Stimulated activated CD4-positive, alpha-beta T cell treated with anti-CD3 and anti-CD28 coated beads, Interleukin-1b, Interleukin-23, amount 100 ng/mL, for 48 hours (primary cell): ENCODE results near the gene ORC6.

ENCODE experiments used
- DNase-seq: peaks from one replicate; pipeline ENCODE4 v3.0.0-alpha.2; 2020

Gene ORC6

DNA sequence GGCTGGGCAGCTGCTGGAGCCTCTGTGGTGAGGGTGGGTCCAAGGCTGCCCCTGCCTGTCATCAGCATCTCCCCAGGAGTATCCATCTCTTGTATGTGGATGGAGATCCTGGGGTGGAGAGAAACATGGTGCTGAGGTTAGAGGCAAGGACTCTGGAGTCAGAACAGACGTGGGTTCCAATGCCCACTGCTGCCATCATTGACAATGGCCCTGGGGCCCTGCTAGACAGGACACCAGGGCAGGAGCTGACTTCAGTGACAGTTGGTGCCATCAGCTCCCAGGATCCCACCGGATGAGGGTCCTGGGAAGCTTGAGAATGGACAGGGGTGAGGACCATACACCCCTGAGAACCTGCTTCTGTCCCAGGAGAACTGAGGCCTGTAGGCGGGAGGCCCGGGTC is 43.1 kb downstream of the ORC6 start:
- no peak for DNase-seq

DNA sequence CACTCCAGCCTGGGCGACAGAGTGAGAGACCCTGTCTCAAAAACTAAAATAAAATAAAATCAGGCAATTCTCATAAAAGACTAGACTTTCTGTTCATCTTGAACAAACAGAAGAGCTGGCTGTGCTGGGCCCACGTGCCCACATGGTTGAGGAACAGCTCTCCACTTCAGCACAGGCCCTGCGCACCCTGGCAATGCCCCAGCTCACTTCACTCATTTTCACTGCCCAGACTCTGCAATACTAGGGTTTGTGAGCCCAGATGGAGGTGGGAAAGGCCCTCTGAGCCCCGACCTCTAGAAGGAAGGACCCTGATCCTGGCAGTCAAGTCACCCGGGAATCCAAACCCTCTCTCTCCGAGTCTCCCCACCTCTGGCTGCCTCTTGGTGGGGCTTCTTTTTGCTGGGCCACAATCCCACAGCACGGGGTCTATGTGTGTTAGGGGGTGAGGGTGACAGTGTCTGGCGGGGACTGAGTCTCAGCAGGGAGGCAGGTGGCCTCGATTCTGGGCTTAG is 43.9 kb downstream of the ORC6 start:
- no peak for DNase-seq

DNA sequence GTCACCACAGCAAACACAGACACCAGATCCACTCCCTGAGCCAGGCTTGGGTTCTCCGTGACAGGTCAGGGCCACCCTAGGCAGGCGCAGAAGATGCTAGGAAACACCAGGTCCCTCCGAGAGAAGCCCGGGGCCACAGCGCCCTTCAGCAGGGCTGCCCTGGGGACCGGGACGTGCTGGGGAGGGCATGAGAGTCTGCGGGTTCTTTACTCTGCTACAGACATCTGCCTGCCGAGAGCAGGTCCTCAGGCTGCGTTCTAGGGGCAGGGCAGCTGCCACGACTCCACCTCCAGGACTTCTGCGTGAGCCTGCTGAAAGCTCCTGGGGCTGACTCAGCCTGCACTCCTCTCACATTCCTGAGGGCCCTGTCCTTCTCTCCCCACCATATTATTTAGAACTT is 47.2 kb downstream of the ORC6 start:
- no peak for DNase-seq

DNA sequence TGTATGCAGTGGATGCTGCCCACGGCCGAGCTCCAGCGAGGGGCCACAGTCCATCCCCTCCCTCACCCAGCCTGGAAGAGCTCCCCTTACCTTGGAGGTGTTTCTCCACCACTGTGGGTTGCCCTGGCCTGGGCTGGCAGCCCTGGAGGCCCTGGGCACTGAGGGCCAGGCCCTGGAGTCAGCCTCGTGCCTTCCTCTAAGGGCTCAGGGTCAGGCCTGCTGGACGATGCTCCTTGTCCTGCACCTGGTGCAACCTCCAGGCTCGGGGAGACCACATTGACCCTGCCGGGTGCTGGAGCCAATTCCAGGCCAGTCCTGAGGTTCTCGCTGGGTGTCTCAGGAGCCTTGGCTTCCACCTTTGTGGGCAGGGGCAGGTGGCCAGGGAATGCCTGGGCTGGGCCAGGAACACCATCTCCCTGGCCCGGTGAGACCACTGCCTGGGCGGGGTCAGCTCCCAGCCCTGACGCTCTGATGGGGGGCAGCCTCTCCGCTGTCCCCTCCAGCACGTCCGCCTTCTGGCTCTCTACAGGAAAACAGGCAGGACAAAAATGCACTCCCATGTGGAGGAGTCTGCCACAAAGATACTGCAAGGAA is 48.3 kb downstream of the ORC6 start:
- DNase-seq: no peak

DNA sequence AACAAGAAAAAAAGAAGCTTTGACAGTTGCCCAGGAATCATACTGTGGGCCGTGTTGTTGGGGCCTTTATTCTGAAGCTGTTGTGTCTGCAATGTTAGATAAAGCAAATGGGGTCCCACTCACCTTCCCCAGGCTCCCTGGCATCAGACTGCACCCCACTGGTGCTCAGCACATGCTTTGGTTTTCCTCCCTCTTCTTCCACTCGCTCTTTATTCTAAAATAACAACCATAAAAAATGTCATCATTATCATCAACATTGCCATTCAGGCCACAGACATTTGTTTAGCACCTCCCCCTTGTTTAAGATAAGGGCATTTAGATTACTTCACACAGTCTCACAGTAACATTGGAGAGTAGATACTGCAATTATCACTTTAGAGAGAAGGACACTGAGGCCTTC is 50.5 kb downstream of the ORC6 start:
- no peak for DNase-seq

GRCh38 chr16:46743232-46743719 is 53.8 kb downstream of the ORC6 start:
- DNase-seq: no peak

- no peak for DNase-seq
Observed at GRCh38 chr16:46745617-46746016, 56.2 kb downstream of the ORC6 start.

GRCh38 chr16:46746821-46747776 is 57.6 kb downstream of the ORC6 start:
- DNase-seq: no peak
